NCI-H1930 (cell line): ENCODE data around the gene VSNL1.

Source experiments
- DNase-seq, 2 experiments: peaks; one replicate each; lab custom pipeline; 2025; lab: John Stamatoyannopoulos, UW

Gene VSNL1

GRCh38 chr2:17583166-17583565 lies 42.7 kb downstream of the VSNL1 start:
- DNase-seq, result no peak

GRCh38 chr2:17583646-17584045 lies 43.1 kb downstream of the VSNL1 start:
- DNase-seq, result no peak

GRCh38 chr2:17584689-17585088 lies 44.2 kb downstream of the VSNL1 start:
- no peak for DNase-seq

GRCh38 chr2:17587469-17587868 lies 47.0 kb downstream of the VSNL1 start:
- DNase-seq, result no peak

- DNase-seq, result no peak
Measured at GRCh38 chr2:17588031-17588430, 47.5 kb downstream of the VSNL1 start.

- DNase-seq, result no peak
Measured at GRCh38 chr2:17589406-17590035, 49.0 kb downstream of the VSNL1 start.

- DNase-seq, result no peak
Measured at GRCh38 chr2:17590342-17590911, 49.9 kb downstream of the VSNL1 start.

- no peak for DNase-seq
Measured at GRCh38 chr2:17591846-17592245, 51.4 kb downstream of the VSNL1 start.

GRCh38 chr2:17592731-17593409 lies 52.4 kb downstream of the VSNL1 start:
- no peak for DNase-seq

- DNase-seq, result no peak
Measured at GRCh38 chr2:17593445-17593840, 52.9 kb downstream of the VSNL1 start.

- DNase-seq, result no peak
Measured at GRCh38 chr2:17593841-17594491, 53.5 kb downstream of the VSNL1 start.

- no peak for DNase-seq
Measured at GRCh38 chr2:17594533-17595401, 54.3 kb downstream of the VSNL1 start.

- no peak for DNase-seq
Measured at GRCh38 chr2:17599617-17600016, 59.1 kb downstream of the VSNL1 start.

GRCh38 chr2:17600556-17601204 lies 60.2 kb downstream of the VSNL1 start:
- DNase-seq, result no peak

- no peak for DNase-seq
Measured at GRCh38 chr2:17604050-17604449, 63.6 kb downstream of the VSNL1 start.

- DNase-seq, result no peak
Measured at GRCh38 chr2:17605696-17606095, 65.2 kb downstream of the VSNL1 start.

GRCh38 chr2:17606851-17607250 lies 66.4 kb downstream of the VSNL1 start:
- no peak for DNase-seq

- DNase-seq, result no peak
Measured at GRCh38 chr2:17607379-17607778, 66.9 kb downstream of the VSNL1 start.

- DNase-seq, result no peak
Measured at GRCh38 chr2:17608251-17608650, 67.8 kb downstream of the VSNL1 start.

- DNase-seq, result no peak
Measured at GRCh38 chr2:17610521-17610920, 70.0 kb downstream of the VSNL1 start.

GRCh38 chr2:17611036-17611435 lies 70.5 kb downstream of the VSNL1 start:
- no peak for DNase-seq
